GM19328 (cell line): ENCODE data around the gene KIRREL3.

Source experiments
- ATAC-seq: cut with Tn5 transposase; IDR thresholded peaks from one replicate; pipeline ENCODE4 v1.9.1; 2021; ENCODE audit warnings: mild to moderate bottlenecking, moderate library complexity; ENCODE audit not compliant: unreplicated experiment

The KIRREL3 gene

DNA sequence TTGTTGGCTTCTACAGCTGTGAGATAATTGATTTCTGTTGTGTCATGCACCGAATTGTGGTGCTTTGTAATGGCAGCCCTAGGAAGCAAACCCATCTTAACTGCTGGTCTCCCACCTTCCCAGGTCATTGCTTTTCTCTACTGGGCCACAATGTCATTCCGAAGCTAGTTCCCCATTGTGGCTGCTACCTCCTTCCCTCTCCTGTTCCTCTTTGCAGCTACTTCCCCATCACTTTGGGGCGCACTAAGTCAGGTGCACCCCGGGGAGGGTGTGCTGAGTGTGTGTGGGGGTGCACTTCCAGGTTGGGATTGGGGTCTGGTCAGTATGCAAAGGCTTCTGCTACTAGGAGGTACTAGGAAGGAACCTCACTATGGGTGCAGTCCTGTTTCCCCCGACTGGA lies 535.8 kb downstream of the KIRREL3 start:
- no peak for ATAC-seq

DNA sequence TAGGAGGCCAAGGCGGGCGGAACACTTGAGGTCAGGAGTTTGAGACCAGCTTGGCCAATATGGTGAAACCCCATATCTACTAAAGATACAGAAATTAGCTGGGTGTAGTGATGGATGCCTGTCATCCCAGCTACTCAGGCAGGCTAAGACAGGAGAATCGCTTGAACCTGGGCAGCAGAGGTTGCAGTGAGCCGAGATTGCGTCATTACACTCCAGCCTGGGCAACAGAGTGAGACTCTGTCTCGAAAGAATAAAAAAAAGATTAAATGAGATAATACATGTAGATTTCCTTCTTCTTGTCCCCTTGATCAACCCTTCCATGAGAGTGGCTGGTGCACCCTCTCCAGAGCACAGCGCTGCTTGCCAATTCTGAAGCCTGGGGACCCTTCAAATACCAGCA lies 538.1 kb downstream of the KIRREL3 start:
- no peak for ATAC-seq

DNA sequence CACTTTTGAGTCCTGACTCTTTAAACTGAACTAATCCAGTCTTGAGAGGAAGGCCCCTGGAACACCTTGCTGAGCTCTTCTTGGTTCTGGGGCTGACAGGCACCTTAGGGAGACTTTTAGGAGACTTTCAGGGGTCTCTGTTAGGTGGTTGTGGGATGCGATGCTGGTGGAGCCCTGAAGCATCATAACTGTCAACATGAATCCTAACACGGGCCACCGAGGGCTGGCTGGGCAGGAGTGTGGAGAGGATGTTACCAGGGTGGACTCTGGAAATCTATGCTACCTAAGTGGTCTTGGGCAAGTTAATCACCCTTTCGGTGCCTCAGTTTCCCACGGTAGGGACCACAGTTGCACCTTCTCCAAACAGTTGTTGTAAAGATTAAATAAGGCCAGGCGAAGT lies 538.6 kb downstream of the KIRREL3 start:
- no peak for ATAC-seq

DNA sequence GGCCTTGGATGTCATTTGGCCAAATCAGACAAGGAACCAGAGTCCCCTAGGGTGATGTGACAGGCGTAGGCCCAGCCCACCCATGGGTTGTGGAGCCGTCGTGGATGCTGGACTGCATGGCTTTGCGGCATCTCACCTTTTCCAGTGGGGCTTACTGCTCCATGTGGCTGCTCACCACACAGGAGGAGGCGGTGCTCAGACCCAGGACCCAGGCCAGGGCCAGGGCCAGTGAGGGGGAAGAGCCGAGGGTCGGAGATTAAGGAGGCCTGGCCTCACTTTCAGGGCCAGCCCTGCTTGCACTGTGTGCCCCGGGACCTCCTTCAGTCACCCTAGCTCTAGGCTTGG lies 539.5 kb downstream of the KIRREL3 start:
- no peak for ATAC-seq

- ATAC-seq = no peak
Observed at GRCh38 chr11:126460417-126461095, 540.0 kb downstream of the KIRREL3 start.

- no peak for ATAC-seq
Observed at GRCh38 chr11:126459691-126460281, 540.8 kb downstream of the KIRREL3 start.

GRCh38 chr11:126457817-126458216 lies 542.8 kb downstream of the KIRREL3 start:
- ATAC-seq = no peak

DNA sequence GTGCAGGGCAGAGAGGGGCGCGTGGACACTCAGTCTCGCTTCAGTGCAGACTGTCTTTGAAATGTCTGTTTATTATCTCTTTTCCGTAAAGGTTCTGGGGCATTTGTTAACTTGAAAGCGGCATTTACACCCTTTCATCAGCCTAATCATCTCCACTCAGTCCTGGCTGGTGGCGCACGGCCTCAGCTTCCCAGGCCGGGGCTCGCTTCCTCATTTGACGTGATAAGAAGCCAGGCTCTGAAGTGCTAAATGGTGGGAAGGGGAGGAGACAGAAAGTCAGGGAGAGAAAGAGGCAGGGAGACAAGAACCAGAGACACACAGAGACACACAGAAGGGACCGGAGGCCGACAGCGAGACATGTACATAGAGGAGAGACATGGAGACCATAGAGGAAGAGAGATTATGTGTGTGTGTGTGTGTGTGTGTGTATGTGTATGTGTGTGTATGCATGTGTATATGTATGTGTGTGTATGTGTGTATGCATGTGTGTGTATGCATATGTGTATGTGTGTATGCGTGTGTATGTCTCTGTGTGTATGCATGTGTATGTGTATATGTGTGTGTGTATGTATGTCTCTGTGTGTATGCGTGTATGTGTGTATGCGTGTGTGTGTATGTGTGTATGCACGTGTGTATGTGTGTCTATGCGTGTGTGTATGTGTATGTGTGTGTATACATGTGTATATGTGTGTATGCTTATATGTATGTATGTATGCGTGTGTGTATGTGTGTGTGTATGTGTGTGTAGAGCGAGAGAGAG lies 543.6 kb downstream of the KIRREL3 start:
- no peak for ATAC-seq

DNA sequence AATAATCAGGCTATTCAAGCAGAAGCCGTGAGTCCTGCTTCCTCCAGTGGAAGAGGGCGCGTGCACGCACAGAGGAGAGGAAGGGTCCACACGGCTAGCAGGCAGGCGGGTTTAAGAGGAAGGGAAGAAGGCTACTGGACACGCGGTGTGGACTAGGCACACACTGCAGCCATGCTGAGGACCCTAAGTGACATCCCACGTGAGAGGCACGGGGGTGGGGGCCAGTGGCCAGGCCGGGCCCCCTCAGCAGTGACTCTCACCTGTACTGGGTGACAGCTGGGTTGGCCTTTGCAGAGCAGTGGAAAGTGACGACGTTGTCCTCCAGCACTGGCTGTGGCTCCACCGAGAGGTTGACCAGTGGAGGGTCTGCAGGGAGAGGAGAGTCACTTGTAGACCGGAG lies 544.5 kb downstream of the KIRREL3 start:
- no peak for ATAC-seq

GRCh38 chr11:126452241-126453101 lies 548.1 kb downstream of the KIRREL3 start:
- ATAC-seq = no peak

DNA sequence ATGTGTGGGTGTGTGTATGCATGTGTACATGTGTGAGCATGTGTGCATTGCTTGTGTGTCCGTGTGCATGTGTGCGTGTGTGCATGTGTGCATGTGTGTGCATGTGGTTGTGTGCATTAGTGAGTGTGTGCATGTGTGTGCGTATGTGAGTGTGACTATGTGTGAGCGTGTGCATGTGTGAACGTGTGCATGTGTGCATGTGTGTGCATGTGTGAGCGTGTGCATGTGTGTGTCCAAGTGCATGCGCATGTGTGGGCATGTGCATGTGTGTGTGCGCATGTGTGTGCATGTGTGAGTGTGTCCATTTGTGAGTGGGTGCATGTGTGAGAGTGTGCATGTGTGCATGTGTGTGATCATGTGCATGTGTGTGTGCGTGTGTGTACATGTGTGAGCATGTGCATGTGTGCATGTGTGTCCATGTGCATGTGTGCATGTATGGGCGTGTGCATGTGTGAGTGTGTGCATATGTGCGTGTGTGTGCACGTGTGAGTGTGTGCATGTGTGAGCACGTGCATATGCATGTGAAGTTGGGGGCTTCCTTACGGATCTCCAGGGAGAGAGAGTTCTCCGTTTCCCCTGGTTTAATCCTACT lies 549.3 kb downstream of the KIRREL3 start:
- no peak for ATAC-seq

- no peak for ATAC-seq
Observed at GRCh38 chr11:126450806-126451205, 549.8 kb downstream of the KIRREL3 start.

DNA sequence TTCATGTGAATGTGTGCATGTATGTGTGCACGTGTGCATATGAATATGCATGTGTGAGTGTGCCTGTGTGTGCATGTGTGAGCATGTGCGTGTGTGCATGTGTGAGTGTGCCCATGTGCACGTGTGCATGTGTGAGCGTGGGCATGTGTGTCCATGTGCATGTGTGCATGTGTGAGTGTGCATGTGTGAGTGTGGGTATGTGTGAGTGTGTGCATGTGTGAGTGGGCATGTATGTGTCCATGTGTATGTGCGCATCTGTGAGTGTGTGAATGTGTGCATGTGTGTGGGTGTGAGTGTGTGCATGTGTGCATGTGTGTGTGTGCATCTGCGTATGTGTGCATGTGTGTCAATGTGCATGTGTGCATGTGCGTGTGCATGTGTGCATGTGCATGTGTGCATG lies 550.4 kb downstream of the KIRREL3 start:
- no peak for ATAC-seq

- no peak for ATAC-seq
Observed at GRCh38 chr11:126446581-126446980, 554.0 kb downstream of the KIRREL3 start.

GRCh38 chr11:126444072-126444471 lies 556.5 kb downstream of the KIRREL3 start:
- no peak for ATAC-seq

DNA sequence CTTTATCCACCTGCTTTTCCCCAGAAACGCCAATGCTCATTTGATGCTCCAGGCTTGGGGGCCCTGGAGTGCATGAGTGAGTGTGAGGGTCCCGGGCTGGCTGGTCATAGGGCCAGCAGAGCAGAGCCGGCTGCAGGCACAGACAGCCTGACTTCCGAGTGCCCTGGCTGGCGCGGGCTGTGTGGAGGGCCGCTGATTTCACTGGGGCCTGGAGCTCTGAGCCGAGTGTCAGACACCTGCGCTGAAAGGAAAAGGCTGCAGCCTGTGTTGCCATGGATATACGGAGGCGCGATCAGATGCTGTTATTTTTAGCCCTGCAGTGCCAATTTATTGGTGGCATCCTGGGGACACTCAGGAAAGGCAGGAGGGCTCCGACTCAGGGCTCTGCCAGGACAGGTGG lies 557.5 kb downstream of the KIRREL3 start:
- ATAC-seq = no peak

DNA sequence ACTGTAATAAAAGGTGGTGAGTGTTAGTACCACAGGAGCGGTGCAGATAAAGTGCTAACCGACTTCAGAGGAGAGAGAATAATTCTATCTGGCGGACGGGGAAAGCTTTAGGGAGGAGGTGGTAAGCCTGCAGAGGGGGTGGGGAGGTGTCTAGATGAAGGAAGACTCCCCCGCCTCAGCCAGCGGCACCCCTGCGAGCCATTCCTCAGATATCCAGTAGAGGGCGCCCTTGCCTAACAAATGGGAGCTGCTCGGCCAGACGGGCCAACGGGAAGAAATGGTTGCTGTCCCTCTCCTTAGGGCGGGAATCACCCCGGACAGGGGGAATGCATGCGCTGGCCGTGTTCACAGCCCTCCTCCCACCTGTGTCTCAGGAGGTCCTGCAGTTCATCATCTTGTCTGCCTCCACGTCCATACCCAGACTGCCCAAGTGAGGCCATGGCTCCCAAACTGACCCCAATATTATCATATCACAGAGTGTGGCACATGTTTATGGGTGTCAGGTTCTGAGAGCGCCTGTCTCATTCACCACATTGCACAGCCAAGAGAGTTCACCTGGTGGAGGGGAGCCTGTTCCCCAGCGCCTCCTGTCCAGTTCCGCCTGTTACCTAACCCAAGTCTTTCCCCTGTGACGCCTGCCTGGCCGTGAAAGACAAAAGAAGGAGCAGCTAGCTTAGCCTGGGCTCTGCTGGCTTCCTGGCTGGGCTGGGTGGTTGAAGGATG lies 559.6 kb downstream of the KIRREL3 start:
- ATAC-seq = no peak

- no peak for ATAC-seq
Observed at GRCh38 chr11:126440276-126440675, 560.3 kb downstream of the KIRREL3 start.

GRCh38 chr11:126438691-126439090 lies 561.9 kb downstream of the KIRREL3 start:
- ATAC-seq = no peak

- ATAC-seq = no peak
Observed at GRCh38 chr11:126438272-126438671, 562.3 kb downstream of the KIRREL3 start.
